Measurements from ENCODE around the gene DOCK4. TPM values are rescaled to one million over a fixed set of nuclear protein-coding genes. Genes with fewer than 3 reads are reported as not detected.

DOCK4 gene
- total and polyA plus RNA-seq, 4 donors = 7.2 to 48.9 (median 12.8) TPM

DNA sequence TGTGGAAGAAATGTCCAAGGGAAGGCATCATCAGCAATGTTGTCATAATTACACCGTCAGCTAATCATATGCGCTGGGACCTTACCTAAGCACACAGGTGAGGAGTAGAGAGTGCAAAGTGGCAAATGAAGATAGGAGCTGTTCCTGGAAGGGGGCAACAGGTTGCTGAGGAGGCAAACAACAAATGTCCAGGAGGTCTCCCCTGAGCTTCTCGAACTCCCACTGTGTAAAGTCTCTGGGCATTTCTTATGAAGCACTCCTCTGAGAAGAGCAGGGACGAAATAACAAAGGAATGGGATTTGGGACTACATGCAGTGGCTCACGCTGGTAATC lies 152.5 kb downstream of the DOCK4 start:
- Histone ChIP-seq H3K27me3 (ENCODE audit: control insufficient read depth in 4 of 4, insufficient read depth in 4 of 4, low read length in 3 of 4) (no peaks in the 10 kb centered on the region), H3K27ac (ENCODE audit: low read depth in 1 of 2, low read length in 2 of 2) (no peak overlapping the region), H3K9ac (ENCODE audit: low read depth in 1 of 2, low read length in 2 of 2) (no peak overlapping the region), H3K4me1 (ENCODE audit: control insufficient read depth in 4 of 4, insufficient read depth in 4 of 4, low read length in 3 of 4) (peaks cover 2 to 31% (median 9%) of the 10 kb centered on the region in 4 donors), H3K4me3 (ENCODE audit: low read depth in 1 of 3, low read length in 3 of 3) (no peak overlapping the region), H3K36me3 (ENCODE audit: control insufficient read depth in 4 of 4, insufficient read depth in 3 of 4, low read depth in 1 of 4, low read length in 3 of 4) (no peaks in the 10 kb centered on the region), H3K9me3 (ENCODE audit: control insufficient read depth in 4 of 4, low read length in 3 of 4) (no peaks in the 10 kb centered on the region)
- 95% methylated on average over 5 of the region's 5 CpGs for WGBS
- DNase-seq (ENCODE audit: low spot score) = no peak
- TF ChIP-seq GABPA (IDR thresholded peaks at IDR 0.05 in 1 of 2, conservative IDR thresholded peaks at IDR 0.05 in 1 of 2) (no peak), TAF1 (conservative IDR thresholded peaks at IDR 0.05) (no peak), FOXA1 (IDR thresholded peaks at IDR 0.05) (no peak), HNF4A (conservative IDR thresholded peaks at IDR 0.05) (no peak), NR2F2 (IDR thresholded peaks at IDR 0.05) (no peak), RXRA (IDR thresholded peaks at IDR 0.05) (no peak)
- TF ChIP-seq, protein P1, sequence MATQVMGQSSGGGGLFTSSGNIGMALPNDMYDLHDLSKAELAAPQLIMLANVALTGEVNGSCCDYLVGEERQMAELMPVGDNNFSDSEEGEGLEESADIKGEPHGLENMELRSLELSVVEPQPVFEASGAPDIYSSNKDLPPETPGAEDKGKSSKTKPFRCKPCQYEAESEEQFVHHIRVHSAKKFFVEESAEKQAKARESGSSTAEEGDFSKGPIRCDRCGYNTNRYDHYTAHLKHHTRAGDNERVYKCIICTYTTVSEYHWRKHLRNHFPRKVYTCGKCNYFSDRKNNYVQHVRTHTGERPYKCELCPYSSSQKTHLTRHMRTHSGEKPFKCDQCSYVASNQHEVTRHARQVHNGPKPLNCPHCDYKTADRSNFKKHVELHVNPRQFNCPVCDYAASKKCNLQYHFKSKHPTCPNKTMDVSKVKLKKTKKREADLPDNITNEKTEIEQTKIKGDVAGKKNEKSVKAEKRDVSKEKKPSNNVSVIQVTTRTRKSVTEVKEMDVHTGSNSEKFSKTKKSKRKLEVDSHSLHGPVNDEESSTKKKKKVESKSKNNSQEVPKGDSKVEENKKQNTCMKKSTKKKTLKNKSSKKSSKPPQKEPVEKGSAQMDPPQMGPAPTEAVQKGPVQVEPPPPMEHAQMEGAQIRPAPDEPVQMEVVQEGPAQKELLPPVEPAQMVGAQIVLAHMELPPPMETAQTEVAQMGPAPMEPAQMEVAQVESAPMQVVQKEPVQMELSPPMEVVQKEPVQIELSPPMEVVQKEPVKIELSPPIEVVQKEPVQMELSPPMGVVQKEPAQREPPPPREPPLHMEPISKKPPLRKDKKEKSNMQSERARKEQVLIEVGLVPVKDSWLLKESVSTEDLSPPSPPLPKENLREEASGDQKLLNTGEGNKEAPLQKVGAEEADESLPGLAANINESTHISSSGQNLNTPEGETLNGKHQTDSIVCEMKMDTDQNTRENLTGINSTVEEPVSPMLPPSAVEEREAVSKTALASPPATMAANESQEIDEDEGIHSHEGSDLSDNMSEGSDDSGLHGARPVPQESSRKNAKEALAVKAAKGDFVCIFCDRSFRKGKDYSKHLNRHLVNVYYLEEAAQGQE (IDR thresholded peaks at IDR 0.05) = no peak
- TF ChIP-seq, protein P2, sequence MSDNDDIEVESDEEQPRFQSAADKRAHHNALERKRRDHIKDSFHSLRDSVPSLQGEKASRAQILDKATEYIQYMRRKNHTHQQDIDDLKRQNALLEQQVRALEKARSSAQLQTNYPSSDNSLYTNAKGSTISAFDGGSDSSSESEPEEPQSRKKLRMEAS (IDR thresholded peaks at IDR 0.05) = no peak
- TF ChIP-seq, protein P3, sequence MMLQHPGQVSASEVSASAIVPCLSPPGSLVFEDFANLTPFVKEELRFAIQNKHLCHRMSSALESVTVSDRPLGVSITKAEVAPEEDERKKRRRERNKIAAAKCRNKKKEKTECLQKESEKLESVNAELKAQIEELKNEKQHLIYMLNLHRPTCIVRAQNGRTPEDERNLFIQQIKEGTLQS (IDR thresholded peaks at IDR 0.05) = no peak
- TF ChIP-seq, protein P4, sequence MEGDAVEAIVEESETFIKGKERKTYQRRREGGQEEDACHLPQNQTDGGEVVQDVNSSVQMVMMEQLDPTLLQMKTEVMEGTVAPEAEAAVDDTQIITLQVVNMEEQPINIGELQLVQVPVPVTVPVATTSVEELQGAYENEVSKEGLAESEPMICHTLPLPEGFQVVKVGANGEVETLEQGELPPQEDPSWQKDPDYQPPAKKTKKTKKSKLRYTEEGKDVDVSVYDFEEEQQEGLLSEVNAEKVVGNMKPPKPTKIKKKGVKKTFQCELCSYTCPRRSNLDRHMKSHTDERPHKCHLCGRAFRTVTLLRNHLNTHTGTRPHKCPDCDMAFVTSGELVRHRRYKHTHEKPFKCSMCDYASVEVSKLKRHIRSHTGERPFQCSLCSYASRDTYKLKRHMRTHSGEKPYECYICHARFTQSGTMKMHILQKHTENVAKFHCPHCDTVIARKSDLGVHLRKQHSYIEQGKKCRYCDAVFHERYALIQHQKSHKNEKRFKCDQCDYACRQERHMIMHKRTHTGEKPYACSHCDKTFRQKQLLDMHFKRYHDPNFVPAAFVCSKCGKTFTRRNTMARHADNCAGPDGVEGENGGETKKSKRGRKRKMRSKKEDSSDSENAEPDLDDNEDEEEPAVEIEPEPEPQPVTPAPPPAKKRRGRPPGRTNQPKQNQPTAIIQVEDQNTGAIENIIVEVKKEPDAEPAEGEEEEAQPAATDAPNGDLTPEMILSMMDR (IDR thresholded peaks at IDR 0.05; ENCODE audit: low read depth, low read length, missing input control) = no peak
- TF ChIP-seq, protein P5, sequence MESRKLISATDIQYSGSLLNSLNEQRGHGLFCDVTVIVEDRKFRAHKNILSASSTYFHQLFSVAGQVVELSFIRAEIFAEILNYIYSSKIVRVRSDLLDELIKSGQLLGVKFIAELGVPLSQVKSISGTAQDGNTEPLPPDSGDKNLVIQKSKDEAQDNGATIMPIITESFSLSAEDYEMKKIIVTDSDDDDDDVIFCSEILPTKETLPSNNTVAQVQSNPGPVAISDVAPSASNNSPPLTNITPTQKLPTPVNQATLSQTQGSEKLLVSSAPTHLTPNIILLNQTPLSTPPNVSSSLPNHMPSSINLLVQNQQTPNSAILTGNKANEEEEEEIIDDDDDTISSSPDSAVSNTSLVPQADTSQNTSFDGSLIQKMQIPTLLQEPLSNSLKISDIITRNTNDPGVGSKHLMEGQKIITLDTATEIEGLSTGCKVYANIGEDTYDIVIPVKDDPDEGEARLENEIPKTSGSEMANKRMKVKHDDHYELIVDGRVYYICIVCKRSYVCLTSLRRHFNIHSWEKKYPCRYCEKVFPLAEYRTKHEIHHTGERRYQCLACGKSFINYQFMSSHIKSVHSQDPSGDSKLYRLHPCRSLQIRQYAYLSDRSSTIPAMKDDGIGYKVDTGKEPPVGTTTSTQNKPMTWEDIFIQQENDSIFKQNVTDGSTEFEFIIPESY (IDR thresholded peaks at IDR 0.05) = no peak

DNA sequence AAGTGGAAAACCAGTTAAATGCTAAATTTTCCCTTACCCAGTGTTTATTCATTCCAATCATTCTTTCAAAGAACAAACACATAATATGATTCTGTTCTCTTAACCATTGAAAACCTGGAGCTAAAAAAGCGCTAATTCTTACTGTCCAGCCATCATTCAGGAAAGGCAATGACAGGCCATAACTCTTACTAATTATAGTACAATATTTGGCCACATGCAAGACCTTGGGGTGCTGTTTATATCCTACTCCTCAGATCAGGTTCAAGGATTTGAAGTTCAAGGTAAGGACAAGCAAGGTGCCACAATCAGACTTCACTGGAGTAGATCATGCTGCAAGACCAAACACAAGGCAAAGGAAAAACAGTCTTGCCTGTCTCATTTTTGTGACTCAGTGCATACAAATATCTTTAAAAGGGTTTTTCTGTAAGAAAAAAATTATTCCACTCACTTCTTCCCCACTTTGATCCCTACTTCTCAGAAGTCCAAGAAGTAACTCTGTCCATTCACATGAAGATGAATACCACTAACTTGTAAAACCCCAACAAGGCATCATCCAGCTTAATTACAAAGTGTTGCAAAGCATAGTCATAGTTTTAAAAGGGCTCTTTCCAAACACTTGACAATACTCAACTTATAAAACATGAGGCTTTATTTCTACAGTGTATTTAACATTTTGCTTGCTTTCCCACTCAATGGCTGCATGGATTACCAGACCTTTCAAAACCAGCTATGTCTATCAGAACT lies 153.0 kb downstream of the DOCK4 start:
- Histone ChIP-seq H3K27me3 (ENCODE audit: control insufficient read depth in 4 of 4, insufficient read depth in 4 of 4, low read length in 3 of 4) (no peaks in the 10 kb centered on the region), H3K9ac (ENCODE audit: low read depth in 1 of 2, low read length in 2 of 2) (no peak overlapping the region), H3K4me3 (ENCODE audit: low read depth in 1 of 3, low read length in 3 of 3) (no peak overlapping the region), H3K4me1 (ENCODE audit: control insufficient read depth in 4 of 4, insufficient read depth in 4 of 4, low read length in 3 of 4) (peaks cover 2 to 29% (median 9%) of the 10 kb centered on the region in 4 donors), H3K27ac (ENCODE audit: low read depth in 1 of 2, low read length in 2 of 2) (no peak overlapping the region), H3K9me3 (ENCODE audit: control insufficient read depth in 4 of 4, low read length in 3 of 4) (no peaks in the 10 kb centered on the region), H3K36me3 (ENCODE audit: control insufficient read depth in 4 of 4, insufficient read depth in 3 of 4, low read depth in 1 of 4, low read length in 3 of 4) (no peaks in the 10 kb centered on the region)
- no peak for DNase-seq (ENCODE audit: low spot score)
- 81% methylated on average over 1 of the region's 1 CpG for WGBS
- no peak for TF ChIP-seq RAD21 (IDR thresholded peaks at IDR 0.05)
- TF ChIP-seq, protein P3 (IDR thresholded peaks at IDR 0.05) = no peak
- no peak for TF ChIP-seq RXRA (IDR thresholded peaks at IDR 0.05)
- no peak for TF ChIP-seq FOXA2 (IDR thresholded peaks at IDR 0.05)
- TF ChIP-seq HNF4G (IDR thresholded peaks at IDR 0.05) = no peak
- no peak for TF ChIP-seq SP1 (IDR thresholded peaks at IDR 0.05)
- no peak for TF ChIP-seq JUND (IDR thresholded peaks at IDR 0.05)
- no peak for TF ChIP-seq FOXA1 (IDR thresholded peaks at IDR 0.05)
- TF ChIP-seq EGR1 (IDR thresholded peaks at IDR 0.05; ENCODE audit: low read depth in 2 of 2) = no peak
- TF ChIP-seq, protein P4 (IDR thresholded peaks at IDR 0.05; ENCODE audit: low read depth, low read length, missing input control) = no peak
- TF ChIP-seq NR2F2 (IDR thresholded peaks at IDR 0.05) = no peak
- TF ChIP-seq TAF1 (conservative IDR thresholded peaks at IDR 0.05) = no peak
- TF ChIP-seq YY1 (IDR thresholded peaks at IDR 0.05) = no peak
- TF ChIP-seq, protein P5 (IDR thresholded peaks at IDR 0.05) = no peak

Data from liver (tissue), 9 donors.